SK-MEL-5 (cell line): ENCODE results near the gene SOCS6. TPM values are rescaled to one million over a fixed set of nuclear protein-coding genes. Genes with fewer than 3 reads are reported as not detected.

Experiments
- DNase-seq: peaks from one replicate; pipeline ENCODE4 v3.0.0-alpha.2; 2016; ENCODE audit warnings: low read depth, low spot score
- in situ Hi-C: cut with HindIII; loops from 2 replicates; pipeline ENCODE4 v1.10.0; 2016; ENCODE audit warnings: low sequenced_read_pairs, high pct_unique_total_duplicates, low pct_unique_long_range_greater_than_20kb
- total RNA-seq: library from RNA; depleted of rRNA; stranded (reverse); fragments of >200 nt; shearing (Covaris generic); gene quantifications from 2 replicates; pipeline ENCODE4 v1.2.3, GENCODE V29; 2014

The SOCS6 gene
- total RNA-seq, 1 experiment from 2014 or later: 29.6 TPM

- no peak for DNase-seq
- in situ Hi-C loops: no loop called here
Observed at GRCh38 chr18:70284976-70285620, 3.7 kb upstream of the SOCS6 start.

GRCh38 chr18:70287731-70288130, 1.1 kb upstream of the SOCS6 start:
- no peak for DNase-seq
- in situ Hi-C loops: no loop called here

- DNase-seq: no peak
- in situ Hi-C loops: no loop called here
Observed at GRCh38 chr18:70288171-70288850, 534 bp upstream of the SOCS6 start.

- in situ Hi-C loops: no loop called here
Observed at GRCh38 chr18:70289351-70290312, 787 bp downstream of the SOCS6 start.

GRCh38 chr18:70290482-70291294, 1.8 kb downstream of the SOCS6 start:
- no peak for DNase-seq
- in situ Hi-C loops: no loop called here

More at GRCh38 chr18:70289351-70290312, 787 bp downstream of the SOCS6 start:
- no peak for DNase-seq

GRCh38 chr18:70291295-70291574, 2.4 kb downstream of the SOCS6 start:
- in situ Hi-C loops: no loop called here
- no peak for DNase-seq

- DNase-seq: no peak
- in situ Hi-C loops: no loop called here
Observed at GRCh38 chr18:70292628-70293027, 3.8 kb downstream of the SOCS6 start.

- in situ Hi-C loops: no loop called here
- no peak for DNase-seq
Observed at GRCh38 chr18:70293166-70293565, 4.3 kb downstream of the SOCS6 start.

GRCh38 chr18:70294471-70295191, 5.8 kb downstream of the SOCS6 start:
- in situ Hi-C loops: no loop called here
- DNase-seq: no peak

- DNase-seq: no peak
- in situ Hi-C loops: no loop called here
Observed at GRCh38 chr18:70295192-70296188, 6.6 kb downstream of the SOCS6 start.

GRCh38 chr18:70296289-70296688, 7.4 kb downstream of the SOCS6 start:
- DNase-seq: peak; percentile 64
- in situ Hi-C loops: no loop called here

- in situ Hi-C loops: no loop called here
- DNase-seq: no peak
Observed at GRCh38 chr18:70296781-70297180, 7.9 kb downstream of the SOCS6 start.

- no peak for DNase-seq
- in situ Hi-C loops: no loop called here
Observed at GRCh38 chr18:70299393-70299792, 10.5 kb downstream of the SOCS6 start.

GRCh38 chr18:70301667-70302066, 12.8 kb downstream of the SOCS6 start:
- in situ Hi-C loops: no loop called here
- no peak for DNase-seq

- in situ Hi-C loops: no loop called here
- DNase-seq: no peak
Observed at GRCh38 chr18:70308555-70309294, 19.9 kb downstream of the SOCS6 start.
